HPDE6-E6E7 (cell line): ENCODE results near the gene MAST1.
"Not testable (repeated sequence)": the region's sequence is repeated elsewhere in the genome, so short reads cannot be mapped to it uniquely, and the experiment has no call there.

ENCODE experiments used
- DNase-seq: peaks from one replicate; pipeline ENCODE4 v3.0.0; 2011; ENCODE audit warnings: missing footprints; ENCODE audit errors: extremely low spot score

MAST1 gene

DNA sequence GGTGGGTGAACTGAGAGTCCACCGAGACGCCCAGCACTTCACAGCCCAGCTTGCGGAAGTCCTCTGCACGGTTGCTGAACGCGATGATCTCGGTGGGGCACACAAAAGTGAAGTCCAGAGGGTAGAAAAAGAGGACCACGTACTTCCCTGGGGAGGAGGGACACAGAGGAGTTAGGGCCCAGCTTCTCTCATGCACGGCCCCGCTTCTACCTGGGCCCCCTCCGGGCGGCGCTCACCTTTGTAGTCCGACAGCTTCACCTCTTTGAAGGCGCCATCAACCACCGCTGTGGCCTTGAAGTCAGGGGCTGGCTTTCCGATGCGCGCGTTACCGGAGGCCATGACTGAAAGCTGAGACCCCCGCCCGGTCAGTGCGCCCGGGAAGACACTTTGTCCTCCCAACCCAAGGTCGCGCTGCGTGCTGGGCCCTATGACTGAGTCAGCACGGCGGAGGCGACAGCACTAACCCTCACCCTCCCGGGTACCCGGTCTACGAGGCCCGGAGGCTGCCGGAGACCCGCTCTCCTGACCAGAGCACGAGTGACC is 37.3 kb upstream of the MAST1 start:
- no peak for DNase-seq

DNA sequence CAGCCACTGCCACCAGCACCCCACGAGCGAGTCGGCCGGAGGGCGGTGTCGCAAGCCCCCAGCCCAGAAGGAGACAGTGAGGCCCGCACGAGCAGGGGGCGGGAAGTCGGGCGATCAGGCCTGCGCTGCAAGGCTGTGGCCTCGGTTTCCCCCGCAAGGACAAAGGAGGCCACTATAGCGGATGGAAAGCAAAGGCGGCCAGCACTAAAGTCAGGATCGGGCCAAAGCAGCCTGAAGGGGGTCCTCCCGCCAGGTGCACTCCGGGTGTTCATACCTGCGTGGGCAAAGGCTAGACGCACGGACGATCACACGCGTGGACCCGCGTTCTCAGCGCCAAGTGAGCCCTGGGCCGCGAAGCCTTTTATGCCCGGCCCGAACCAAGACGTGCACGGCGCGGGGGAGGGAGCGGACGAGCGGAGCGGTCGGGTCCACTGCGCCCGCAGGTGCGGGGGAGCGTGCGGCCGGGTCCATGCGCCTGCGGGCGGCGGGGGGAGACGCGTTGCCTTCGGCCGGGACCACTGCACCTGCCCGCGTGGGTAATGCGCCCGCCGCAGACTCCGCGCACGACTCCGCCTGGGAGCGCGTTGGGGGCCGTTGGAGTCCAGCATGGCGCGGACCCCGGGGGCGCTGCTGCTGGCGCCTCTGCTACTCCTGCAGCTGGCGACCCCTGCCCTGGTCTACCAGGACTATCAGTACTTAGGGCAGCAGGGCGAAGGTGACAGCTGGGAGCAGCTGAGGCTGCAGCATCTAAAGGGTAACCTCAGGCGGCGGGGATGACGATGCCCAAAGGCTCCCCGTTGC is 36.6 kb upstream of the MAST1 start, which contains the start of the genes PRDX2 and THSD8:
TSS of gene PRDX2 (minus strand) at position 335 of the 801 bp plus-strand sequence. CDS start 539 bp downstream, outside the sequence.
TSS of gene THSD8 (plus strand) at position 604 of the 801 bp plus-strand sequence. CDS start at position 607, 3 bp downstream.
- DNase-seq = no peak

DNA sequence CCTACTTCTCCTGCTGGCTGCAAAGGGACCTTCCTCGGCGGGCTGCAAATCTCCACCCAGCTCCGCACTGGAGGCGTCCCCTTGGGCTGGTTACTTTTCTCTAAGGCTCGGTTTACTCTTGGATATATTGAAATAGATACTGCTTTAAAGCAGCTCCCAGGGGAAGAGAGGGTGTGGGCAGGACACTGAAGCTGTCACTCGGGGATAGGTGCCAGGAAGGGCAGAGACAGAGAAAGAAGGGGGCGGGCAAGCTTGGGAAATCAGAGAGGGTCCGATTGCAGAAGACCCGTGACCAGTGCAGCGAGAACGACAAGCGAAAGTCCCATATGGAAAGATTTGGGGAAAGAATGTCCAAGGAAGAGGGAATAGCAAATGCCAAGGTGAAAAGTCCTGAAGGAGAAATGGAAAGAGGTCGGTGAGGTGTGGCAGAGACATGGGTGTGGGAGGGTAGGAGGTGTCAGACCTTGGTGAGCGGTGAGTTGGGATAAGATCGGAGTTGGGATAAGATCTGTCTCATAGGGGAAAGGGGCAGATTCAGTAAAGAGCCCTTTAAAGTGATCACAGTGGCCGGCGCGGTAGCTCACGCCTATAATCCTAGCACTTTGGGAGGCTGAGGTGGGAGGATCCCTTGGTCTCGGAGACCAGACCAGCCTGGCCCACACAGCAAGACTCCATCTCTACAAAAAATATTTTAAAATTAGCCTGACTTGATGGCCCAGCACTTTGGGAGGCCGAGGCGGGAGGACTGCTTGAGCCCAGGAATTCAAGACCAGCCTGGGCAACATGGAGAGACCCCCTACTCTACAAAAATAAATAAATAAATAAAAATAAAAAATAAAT is 35.8 kb upstream of the MAST1 start:
- DNase-seq = no peak

DNA sequence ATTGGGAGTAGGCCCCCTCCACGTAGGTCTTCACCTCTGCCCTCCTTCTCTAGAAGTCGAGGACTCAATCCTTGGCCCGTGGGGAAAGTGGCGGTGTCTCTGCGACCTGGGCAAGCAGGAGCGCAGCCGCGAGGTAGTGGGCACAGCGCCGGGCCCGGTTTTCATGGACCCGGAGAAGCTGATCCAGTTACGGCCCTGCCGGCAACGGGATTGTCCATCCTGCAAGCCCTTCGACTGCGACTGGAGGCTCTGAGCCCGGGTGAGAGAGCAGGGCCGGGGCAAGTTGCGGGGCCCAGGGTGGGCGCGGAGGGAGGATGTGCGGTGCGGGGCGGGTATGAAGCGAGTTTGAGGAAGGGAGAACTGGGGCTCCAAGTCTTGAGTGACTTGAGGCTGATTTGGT is 34.3 kb upstream of the MAST1 start:
- DNase-seq = no peak

DNA sequence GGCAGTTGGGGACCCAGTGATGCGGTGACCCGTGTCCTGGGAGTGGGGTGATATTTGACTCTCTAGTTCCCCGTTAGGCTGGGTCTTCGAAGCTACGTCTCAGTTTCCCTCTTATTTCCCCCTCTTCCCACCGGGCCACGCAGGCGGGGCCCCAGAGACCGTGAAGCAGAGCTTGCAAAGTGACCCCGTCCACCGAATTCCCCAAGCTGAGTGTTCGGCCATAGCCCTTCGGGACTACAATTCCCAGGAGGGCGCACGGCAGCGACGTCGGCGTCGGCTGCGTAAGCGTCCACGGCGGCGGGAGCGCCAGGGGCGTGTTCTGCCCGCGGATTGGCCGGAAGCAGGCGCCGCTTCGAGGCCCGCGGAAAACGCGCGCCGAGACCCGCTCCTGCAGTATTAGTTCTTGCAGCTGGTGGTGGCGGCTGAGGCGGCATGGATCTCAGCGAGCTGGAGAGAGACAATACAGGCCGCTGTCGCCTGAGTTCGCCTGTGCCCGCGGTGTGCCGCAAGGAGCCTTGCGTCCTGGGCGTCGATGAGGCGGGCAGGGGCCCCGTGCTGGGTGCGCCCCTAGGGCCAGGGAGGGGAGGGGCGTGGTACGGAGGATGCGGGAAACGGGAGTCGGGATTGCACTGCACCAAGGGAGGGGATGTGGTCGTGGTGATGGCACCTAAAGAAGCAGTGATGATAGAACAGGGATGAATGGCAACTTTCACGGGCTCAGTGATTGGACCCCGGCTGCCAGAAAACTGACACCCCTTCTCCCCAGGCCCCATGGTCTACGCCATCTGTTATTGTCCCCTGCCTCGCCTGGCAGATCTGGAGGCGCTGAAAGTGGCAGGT is 31.9 kb upstream of the MAST1 start, which contains the start of gene RNASEH2A:
TSS of gene RNASEH2A (plus strand) at position 343 of the 840 bp plus-strand sequence. CDS start at position 433, 90 bp downstream.
- peak; percentile 94 for DNase-seq

DNA sequence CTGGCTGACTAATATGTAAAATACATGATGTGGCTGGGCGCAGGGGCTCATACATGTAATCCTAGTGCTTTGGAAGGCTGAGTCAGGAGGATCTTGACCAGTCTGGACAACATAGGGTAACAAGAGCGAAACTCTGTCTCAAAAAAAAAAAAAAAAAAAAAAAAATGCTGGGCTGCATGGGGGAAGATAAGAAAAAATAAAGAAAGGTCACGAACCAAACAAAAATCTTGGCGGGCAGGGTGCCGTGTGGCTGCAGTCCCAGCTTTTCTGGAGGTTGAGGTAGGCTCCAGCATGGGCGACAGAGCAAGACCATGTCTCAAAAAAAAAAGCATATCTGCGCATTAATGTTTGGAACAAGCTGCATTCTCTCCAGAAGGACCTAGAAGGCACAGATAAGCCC is 23.2 kb upstream of the MAST1 start:
- no peak for DNase-seq

DNA sequence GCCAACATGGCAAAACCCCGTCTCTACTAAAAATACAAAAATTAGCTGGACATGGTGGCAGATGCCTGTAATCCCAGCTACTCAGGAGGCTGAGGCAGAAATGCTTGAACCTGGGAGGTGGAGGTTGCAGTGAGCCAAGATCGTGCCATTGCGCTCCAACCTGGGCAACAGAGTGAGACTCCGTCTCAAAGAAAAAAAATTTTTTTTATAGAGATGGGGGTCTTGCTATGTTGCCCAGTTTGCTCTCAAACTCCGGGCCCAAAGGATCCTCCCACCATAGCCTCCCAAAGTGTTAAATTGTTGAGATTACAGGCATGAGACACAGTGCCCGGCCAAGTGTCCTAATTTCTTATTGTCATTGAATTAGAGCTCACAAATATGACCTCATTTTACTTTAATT is 21.1 kb upstream of the MAST1 start:
- not testable (repeated sequence) for DNase-seq

DNA sequence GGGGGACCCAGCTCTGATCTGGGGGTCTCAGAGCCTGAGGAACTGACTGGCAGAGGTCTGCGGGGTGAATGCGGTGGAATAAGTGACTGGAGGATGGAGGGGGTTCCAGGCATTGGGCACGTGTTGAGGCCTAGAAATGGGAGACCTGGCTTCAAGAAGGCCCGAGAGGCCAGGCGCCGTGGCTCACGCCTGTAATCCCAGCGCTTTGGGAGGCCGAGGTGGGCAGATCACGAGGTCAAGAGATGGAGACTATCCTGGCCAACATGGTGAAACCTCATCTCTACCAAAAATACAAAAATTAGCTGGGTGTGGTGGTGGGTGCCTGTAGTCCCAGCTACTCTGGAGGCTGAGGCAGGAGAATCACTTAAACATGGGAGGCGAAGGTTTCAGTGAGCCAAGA is 20.5 kb upstream of the MAST1 start:
- DNase-seq = not testable (repeated sequence)

DNA sequence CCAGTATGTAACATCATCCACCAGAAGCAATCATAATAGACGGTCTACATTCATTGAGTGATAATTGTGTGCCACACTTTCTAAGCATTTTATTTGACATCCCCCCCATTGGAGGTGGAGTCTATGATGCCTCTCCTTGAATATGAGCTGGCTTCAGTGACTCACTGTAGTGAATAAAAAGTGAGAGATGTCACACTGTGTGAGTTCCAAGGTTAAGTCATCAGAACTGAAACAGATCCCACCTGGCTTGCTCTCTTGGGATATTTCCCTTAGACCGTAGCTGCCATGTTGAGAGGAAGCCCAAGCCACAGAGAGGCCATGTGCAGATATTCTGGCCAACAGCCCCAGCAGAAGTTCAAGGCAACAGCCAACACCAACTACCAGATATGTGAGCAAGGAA is 16.6 kb upstream of the MAST1 start:
- DNase-seq = no peak

DNA sequence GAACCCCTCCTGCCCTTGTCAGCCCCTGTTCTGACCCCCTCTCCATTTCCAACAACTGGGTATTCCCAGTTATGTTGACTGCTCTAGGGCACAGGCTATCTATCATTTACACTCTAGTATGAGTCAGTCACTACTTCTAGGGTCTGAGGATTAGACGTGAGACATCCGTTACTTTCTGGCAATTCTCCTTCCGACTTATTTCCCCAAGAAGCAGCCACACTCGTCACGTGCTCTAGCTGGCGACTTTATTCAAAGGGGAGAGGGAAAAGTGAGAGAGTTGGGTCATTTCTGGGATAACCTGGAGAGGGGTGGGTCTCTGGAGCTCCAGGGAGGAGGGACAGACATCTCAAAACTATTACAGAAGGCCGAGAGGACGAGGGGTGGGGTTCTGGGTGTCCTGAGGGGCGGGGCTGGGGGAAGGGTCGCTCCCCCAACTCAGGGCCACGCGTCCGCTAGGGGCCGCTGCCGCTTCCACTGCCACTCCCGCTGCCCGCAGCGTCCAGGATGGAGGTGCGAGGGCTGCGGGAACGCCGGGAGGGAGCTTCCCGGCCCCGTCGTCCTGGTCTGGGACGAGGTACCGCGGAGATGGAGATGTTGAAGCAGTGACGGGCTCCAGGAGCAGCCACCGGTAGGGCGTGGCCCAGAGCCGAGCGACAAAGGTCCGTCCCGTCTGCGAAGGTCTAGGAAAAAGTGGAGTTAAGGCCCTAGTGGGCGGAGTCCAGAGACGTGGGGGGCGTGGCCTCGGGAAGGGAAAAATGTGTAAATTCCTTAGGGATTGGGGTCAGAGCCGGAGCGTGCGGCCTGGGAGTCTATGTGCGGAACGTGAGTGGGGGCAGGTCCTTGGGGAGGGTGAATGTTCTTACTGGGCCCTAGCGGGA is 12.8 kb upstream of the MAST1 start:
- DNase-seq = no peak

DNA sequence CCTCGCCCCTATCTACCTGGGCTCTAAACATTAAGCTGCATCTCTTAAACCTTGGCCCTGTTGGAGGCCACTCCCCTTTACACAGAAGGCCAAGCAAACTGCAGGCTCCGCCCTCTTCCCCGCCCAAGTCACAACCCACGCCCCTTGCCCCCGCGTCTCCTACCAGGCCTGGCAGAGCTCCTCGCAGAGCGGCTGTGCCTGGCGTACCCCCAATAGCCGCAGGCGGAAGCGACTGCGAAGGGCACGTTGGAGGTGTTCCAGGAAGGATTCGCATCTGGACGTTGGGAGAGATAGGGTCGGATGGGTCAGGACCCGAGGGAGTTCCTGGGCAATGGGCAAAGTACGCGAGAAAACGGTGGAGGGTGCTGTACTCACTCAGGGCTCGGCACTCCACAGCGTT is 9.8 kb upstream of the MAST1 start:
- DNase-seq = no peak

DNA sequence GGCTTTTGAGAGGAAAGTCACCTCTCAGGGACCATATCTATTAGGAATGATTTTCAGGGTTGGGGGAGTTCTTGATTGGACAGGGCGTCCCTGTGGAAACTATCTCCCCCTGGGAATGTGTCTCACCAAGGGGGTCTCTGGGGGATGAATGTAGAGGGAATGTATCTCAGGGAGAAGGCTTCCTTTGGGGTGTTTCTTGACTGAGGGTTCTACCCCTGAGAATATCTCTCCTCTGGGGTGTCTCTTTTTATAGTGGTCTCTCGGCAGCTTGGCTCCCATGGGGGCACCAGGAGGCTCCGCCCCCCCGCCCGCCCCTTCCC is 4.9 kb upstream of the MAST1 start:
- DNase-seq = no peak

DNA sequence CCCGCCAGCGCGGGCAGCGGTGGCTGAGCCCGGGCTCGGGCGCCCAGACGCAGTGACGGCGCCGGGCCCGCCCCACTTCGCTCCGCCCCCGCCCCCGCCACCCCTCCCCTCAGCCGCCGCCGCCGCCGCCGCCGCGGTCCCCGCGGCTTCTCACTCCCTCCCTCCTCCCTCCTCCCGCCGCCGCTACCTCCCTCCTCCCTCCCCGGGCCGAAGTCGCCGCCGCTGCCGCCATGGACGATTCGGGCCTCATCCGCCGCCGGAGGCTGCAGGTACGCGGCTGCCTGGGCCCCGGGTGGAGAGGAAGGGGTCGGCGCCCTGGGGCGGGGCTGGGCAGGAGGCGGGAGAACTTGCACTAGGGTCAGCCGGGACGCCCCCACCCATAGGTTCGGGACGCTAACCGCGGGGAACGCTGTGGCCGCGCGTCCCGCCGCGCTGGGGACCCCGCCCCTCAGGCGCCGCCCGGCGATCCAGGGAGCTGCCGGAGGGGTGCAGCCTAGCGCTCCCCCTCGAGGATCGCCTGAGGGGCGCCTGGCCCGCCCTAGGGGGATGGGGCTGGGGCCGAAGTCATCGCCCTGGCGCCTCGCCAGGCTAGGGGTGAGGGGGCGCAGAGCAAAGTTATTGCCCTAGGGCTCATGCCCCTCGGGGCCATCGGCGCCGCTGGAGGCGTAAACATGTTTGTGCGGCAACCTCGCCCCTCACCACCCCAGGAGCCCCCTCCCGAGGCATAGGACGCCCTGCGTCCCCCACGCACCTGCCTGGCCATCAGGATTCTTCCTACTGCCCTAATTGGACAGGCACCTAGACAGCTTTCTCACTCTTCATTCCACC is 4.4 kb upstream of the MAST1 start:
- DNase-seq = no peak

DNA sequence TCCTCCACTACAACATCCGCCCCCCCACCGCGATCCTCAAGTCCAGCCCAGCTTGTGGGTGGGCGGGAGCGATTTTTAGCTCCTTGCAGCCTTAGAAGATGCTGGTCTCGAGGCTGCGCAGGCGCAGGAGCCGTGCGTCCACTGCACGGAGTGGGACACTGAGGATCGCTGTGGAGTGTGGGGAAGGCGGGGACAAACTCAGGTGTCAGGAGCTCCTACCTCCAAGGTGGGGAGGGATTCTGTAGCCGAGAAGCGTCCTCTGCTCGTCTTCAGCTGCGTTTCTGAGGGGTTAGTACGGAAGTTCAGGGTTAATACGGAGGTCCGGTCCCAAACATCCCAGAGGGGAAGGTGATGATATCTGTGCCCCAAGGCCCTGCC is 3.8 kb upstream of the MAST1 start, which contains the start of gene RTBDN:
TSS of gene RTBDN (minus strand) at position 14 of the 378 bp plus-strand sequence. CDS start 4,600 bp downstream, outside the sequence.
- no peak for DNase-seq

DNA sequence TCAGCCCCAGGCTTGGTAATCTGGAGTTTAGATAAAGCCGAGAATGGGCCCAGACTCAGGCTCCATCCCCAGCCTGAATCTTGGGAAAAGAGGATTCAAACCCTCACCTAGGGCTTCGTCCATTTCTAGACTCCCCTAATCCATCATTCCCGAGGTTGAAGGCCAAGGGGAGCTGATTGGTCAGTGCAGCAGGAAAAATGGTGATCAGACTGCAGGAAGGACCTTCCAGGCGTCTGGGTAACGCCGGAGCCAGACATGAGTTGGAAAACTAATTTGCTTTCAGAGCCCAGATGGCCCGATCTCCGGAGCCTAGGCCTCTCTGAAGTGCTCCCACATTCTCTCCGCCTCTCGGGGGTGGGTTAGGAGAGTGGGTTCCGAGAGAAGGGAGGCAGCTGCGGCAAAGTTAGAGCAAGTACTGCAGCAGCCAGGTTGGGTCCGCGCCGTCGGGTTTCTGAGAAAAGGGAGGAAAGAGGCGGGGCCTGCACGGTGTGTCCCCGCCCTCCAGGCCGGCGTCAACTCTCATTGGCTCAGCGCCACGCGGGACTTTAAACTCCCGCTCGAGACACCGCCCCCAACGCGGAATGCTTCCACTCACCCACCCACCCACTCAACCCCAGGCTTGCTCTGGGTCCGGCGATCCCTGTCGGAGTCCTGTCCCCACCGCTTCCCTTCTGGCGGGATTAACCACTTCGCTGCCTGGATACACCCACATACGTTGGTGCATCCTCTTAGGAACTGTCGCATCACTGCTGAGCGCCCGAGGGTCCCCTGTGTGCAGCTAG is 3.1 kb upstream of the MAST1 start:
- DNase-seq = no peak

DNA sequence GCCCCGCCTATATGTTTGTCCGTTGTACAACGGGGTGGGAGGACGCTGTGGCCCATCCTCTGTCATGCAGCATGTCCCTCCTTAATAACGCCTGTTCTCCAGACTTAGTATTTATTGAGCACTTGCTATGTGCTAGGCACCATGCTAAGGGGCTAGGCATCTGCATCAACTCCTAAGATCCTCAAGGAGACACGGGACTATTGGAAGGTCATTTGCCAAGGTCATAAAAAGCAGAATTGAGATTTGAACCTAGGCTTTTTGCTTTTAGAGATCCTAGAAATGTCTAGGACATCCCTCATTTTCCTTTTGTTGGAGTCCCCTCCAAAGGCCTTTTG is 1.8 kb upstream of the MAST1 start:
- DNase-seq = no peak

DNA sequence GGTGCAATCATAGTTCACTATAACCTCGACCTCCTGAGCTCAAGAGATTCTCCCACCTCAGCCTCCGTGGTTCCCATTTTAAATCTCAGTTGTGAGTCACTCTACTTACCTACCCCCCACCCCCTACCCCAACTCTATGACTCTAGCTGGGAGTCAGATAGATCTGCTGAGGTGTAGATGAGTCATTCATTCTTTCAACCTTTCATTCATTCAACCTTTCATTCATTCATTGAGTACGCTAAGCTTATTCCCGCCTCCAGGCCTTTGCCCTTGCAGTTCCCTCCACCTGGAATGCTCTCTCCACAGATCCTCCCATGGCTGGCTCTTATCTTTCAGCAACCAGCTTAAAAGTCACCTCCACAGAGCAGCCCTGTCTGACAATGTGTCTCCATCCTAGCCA is 1.1 kb upstream of the MAST1 start:
- no peak for DNase-seq

DNA sequence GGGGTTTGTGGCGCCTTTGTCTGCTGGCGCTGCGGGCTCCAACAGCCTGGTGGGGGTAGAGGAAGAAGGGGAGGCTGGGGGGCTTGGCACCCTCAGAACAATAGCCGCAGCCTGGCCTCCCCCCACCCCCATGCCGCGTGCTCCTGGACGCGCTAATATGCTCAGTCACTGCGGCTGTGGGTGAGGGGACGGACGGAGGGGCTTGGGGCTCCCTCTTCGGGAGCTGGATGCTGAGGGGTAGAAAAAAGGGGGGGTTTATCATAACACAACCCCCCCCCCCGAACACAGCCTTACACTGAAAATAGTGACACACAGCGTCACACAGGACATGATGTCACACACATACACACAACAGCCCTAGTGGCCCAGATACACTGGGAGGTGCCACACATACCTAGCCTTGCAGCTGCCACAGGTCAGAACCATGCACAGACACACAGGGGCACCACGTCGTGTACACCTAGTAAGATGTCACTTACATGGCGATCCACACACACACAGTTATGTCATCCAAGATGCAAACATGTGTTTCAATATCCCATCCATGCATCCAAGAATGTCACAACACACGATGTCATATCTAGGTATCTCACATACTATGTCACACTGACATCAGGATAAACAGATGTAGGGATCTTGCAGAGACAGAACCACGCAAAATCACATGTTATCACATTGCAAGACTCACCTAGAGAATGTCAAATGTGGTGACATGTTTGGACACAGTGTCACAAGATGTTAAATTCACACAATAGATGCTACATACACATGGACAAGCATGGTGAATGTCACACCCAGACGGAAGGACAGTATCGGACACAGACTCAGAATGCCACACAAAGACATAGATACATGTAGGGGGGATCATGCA is 806 bp downstream of the MAST1 start:
- DNase-seq = no peak
